Measurements from ENCODE around the gene DHRS3. TPM values are rescaled to one million over a fixed set of nuclear protein-coding genes. Genes with fewer than 3 reads are reported as not detected.
"Not testable (repeated sequence)": the region's sequence is repeated elsewhere in the genome, so short reads cannot be mapped to it uniquely, and the experiment has no call there.

The DHRS3 gene, protein sequence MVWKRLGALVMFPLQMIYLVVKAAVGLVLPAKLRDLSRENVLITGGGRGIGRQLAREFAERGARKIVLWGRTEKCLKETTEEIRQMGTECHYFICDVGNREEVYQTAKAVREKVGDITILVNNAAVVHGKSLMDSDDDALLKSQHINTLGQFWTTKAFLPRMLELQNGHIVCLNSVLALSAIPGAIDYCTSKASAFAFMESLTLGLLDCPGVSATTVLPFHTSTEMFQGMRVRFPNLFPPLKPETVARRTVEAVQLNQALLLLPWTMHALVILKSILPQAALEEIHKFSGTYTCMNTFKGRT
- 30.7 TPM for total RNA-seq

DNA sequence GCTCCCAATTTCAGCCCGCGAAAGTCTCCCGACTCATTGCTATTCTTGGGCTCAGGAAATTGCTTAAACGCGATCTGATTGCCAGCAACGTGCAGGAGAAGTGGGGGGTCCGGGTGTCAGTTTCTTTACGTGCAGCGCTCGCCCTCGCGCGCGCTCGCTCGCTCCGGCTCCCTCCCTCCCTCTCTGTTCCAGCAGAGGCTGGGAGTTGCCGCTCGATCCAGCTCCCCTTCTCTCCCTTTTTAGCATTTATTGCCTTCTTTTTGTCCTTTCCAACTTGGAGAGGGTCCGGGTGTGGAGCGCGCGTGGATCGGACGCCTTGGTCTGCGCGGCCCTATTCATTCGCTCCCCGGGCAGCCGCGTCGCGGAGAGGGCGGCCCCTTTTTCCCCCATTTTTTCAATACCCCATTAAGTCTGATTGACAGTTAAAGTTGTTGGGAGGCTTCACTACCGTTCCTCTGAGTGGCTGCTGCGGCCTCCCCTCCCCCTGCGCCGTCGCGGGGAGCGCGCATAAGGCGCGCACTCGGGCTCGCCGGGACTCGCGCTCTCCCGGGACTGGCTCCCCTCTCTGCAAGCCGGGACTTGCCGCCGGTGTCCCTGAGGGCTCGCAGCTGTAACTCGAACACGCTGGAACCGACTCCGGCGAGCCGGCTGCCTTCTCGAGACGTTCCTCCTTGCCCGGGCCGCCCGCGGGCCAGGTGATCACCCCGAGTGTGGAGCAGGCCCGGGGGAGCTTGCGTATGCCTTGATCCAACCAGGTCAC lies at the start of gene DHRS3:
TSS of gene DHRS3 (minus strand) at position 310 of the 760 bp plus-strand sequence. CDS start 862 bp downstream, outside the sequence.
- DNase-seq = peak; percentile 85

- no peak for DNase-seq
These were observed 48.2 kb upstream of the DHRS3 start for GRCh38 chr1:12666141-12666735.

DNA sequence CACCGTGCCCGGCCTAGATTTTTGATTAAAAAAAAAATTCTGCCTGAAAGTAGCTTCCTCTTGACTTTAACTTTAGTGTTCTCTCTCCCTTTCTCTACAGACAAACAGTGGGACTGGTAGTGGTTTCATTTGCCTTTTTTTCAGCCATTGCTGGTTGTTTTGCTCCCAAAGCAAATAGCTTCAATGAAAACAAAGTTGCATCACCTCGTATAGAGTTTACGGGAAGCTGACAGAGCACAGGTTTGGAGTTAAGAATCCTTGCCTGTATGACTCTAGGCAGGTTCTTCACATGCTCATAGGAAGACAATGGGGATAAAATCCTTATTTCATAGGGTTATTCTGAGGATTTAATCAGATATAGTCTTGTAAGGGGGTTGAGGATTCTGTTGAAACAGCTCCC lies 47.5 kb upstream of the DHRS3 start:
- no peak for DNase-seq

DNA sequence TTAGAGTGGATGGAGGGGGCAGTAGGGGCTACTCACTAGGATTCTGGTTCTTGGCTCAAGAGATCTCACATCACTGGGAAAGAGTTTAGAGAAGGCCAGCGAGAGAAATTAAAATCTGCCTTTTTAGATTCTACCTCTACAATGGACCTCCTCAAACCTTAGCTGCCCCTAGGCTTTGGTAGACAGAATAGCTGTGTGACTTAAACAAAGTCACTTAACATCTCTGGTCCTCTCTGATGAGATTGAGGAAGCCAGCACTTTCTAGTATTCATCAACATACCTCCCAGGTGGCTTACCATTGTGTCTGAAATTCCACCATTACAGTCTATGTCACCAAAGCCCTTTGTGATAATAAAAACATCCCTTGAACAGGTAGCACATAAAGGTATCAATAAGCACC lies 44.5 kb upstream of the DHRS3 start:
- DNase-seq = no peak

DNA sequence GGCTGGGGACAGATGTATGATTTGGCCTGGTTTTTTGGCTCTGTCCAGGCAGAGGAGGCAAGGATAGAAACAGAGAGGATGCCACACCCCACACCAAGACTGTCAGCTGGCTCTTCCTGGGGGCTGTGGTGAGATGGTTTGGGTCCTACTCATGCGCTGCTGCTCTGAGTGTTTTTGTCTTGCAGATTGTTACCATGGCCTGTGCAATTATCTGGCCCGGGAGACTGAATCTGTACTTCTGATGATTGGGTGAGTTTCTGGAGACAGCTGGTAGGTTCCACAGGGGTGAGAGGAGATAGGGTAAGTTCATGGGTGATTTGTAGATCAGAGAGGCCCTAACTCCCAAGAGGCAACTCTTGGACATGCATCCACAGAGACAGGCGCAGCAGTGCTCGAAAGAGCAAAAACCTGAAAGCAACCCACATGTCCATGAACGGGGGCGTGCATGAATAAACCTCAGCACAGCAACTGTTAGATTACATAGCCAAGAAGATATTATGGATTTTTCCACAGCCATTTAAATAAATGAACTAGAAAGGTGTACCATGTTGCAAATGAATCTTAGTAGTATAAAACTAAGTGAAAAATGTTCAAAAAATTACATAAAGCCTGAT lies 43.7 kb upstream of the DHRS3 start:
- DNase-seq = no peak

- DNase-seq = peak; percentile 94
These were observed 40.8 kb upstream of the DHRS3 start for GRCh38 chr1:12658531-12659453.

GRCh38 chr1:12657885-12658512 lies 40.0 kb upstream of the DHRS3 start:
- not testable (repeated sequence) for DNase-seq

- no peak for DNase-seq
These were observed 39.3 kb upstream of the DHRS3 start for GRCh38 chr1:12657060-12657884.

GRCh38 chr1:12656575-12656974 lies 38.6 kb upstream of the DHRS3 start:
- no peak for DNase-seq

- DNase-seq = no peak
These were observed 36.6 kb upstream of the DHRS3 start for GRCh38 chr1:12654657-12655056.

- DNase-seq = no peak
These were observed 36.1 kb upstream of the DHRS3 start for GRCh38 chr1:12654004-12654567.

GRCh38 chr1:12649971-12650421 lies 32.0 kb upstream of the DHRS3 start:
- DNase-seq = no peak

DNA sequence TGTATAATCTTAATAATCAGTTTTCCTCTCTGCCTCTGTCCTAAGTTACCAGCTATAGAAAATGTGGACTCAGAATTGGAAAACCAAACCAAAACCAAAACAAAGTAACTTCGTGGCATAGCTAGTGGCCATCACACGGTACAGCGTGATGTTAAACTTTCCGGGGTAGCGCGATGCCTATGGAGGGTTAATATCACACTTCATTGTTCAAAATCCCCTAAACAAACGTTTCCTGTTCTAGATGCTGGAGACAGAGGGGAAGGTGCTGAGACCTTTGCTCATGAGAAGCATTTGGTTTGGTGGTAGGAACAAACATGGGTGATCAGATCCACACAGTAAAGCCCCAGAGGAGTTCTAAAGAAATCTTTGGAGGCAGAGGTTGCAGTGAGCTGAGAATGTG lies 30.7 kb upstream of the DHRS3 start:
- no peak for DNase-seq

DNA sequence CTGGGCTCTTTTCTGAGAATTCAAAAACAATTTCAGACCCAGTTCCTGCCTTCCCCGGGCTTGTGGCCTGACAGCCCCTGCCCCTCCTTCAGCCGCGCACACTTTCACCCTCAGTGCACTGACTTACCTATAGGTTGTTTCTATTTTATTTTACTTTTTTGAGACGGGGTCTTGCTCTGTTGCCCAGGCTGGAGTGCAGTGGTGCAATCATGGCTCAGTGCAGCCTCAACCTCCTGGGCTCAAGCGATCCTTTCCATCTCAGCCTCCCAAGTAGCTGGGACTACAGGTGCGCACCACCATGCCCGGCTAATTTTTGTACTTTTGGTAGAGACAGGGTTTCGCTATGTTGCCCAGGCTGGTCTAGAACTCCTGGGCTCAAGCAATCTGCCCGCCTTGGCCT lies 27.4 kb upstream of the DHRS3 start:
- not testable (repeated sequence) for DNase-seq

GRCh38 chr1:12644829-12645228 lies 26.8 kb upstream of the DHRS3 start:
- no peak for DNase-seq

DNA sequence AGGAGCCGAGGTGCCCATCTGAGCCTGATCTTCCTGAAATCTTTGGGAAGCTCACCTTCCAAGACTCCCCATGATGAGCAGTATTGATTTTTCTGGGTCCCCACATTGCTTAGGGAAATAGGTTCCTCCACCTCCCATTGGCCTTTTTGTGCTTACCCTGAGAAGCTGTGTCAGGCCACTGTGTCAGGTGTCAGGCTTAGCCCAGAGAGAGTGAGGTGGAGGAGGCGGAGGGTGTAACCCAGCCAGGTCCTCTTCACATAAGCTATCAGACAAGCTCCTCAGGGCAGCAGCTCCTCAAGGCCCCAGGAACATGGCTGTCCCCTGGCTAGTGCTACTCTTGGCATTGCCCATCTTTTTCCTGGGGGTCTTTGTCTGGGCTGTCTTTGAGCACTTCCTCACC lies 26.2 kb upstream of the DHRS3 start:
- DNase-seq = no peak

GRCh38 chr1:12643785-12644184 lies 25.8 kb upstream of the DHRS3 start, which contains the start of gene AADACL4:
TSS of gene AADACL4 (plus strand) at chr1:12644085. CDS start at chr1:12644547, 462 bp downstream.
- no peak for DNase-seq

GRCh38 chr1:12643079-12643478 lies 25.1 kb upstream of the DHRS3 start:
- DNase-seq = no peak

DNA sequence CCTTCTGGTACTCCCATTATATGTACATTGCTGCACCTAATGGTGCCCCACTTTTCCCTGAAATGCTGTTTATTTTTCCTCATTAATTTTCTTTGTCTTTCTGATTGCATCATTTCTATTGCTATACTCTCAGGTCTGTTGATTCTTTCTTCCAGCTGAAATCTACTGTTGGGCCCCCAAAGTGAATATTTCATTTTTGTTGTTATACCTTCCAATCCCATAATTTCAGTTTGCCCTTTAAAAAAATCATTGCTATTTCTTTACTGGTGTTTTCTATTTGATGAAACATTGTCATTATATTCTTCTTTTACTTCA lies 22.9 kb upstream of the DHRS3 start:
- DNase-seq = no peak
